Skeletal muscle tissue (tissue), 4 donors: Measurements from ENCODE around the gene GNRH2. TPM values are rescaled to one million over a fixed set of nuclear protein-coding genes. Genes with fewer than 3 reads are reported as not detected.
"Not testable (repeated sequence)": the region's sequence is repeated elsewhere in the genome, so short reads cannot be mapped to it uniquely, and the experiment has no call there.

ENCODE experiments used
- H3K27ac ChIP-seq: one replicate; pipeline ENCODE4 v1.7.0; 2013; ENCODE audit warnings: mild to moderate bottlenecking, low read depth, low read length, inconsistent platforms
- H3K27me3 ChIP-seq, 3 donors: one replicate each; pipeline ENCODE4 v1.7.0; 2013; ENCODE audit warnings: low read length in 3 of 3; ENCODE audit not compliant: control insufficient read depth in 3 of 3, insufficient read depth in 3 of 3
- H3K36me3 ChIP-seq, 3 donors: one replicate each; pipeline ENCODE4 v1.7.0; 2013; ENCODE audit warnings: low read length in 3 of 3; ENCODE audit not compliant: control insufficient read depth in 3 of 3, insufficient read depth in 3 of 3
- H3K4me1 ChIP-seq, 3 donors: one replicate each; pipeline ENCODE4 v1.7.0; 2013; ENCODE audit warnings: low read length in 3 of 3, mild to moderate bottlenecking in 3 of 3; ENCODE audit not compliant: control insufficient read depth in 3 of 3, insufficient read depth in 3 of 3
- H3K4me3 ChIP-seq, 3 donors: one replicate each; pipeline ENCODE4 v1.7.0; 2013; ENCODE audit warnings: low read length in 3 of 3
- H3K9ac ChIP-seq, 3 donors: one replicate each; pipeline ENCODE4 v1.7.0; 2013; ENCODE audit warnings: low read length in 3 of 3, mild to moderate bottlenecking in 3 of 3, moderate library complexity in 2 of 3, low read depth in 1 of 3
- H3K9me3 ChIP-seq, 3 donors: one replicate each; pipeline ENCODE4 v1.7.0; 2013; ENCODE audit warnings: low read length in 3 of 3; ENCODE audit not compliant: control insufficient read depth in 3 of 3
- total RNA-seq: library from RNA; depleted of rRNA; stranded (reverse); fragments of >200 nt; gene quantifications from one replicate; pipeline ENCODE4 v1.2.3, GENCODE V29; 2014
- donor health status: Osteomylitis.

Gene GNRH2
- total RNA-seq, 1 donor from 2014 or later, result not detected

DNA sequence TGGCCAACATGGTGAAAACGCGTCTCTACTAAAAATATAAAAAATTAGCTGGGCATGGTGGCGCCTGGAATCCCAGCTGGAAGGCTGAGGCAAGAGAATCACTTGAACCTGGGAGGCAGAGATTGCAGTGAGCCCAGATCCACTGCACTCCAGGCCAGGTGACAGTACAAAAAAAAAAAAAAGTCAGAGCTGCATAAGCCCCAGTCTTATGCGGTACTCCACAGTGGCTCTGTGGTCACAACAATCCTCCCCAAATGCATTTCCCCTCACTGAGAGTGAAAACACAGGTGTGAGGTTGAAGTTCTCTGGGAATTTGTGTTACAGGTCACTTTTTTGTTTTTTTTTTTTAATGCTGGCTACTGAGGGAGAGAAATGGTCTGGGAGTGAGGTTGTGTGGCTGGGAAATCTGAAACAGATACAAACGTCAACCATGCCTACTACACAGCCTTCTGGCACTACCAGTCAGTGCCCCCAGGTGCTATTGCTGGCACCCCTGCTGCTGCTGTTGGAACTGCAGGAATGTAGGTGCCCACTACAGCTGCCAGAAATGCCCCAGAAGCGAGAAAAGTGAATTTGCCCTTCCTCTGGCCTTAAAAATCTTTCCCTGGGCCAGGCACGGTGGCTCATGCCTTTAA lies 8.1 kb downstream of the GNRH2 start:
- H3K36me3 ChIP-seq, result peaks cover 23 to 28% (median 27%) of the 10 kb centered on the region in 3 donors
- no peak overlapping the region for H3K27ac ChIP-seq
- H3K9ac ChIP-seq, result no peak overlapping the region
- H3K4me1 ChIP-seq, result peaks cover 6 to 12% (median 10%) of the 10 kb centered on the region in 3 donors
- H3K4me3 ChIP-seq, result no peak overlapping the region
- no peaks in the 10 kb centered on the region for H3K9me3 ChIP-seq
- H3K27me3 ChIP-seq, result no peaks in the 10 kb centered on the region

DNA sequence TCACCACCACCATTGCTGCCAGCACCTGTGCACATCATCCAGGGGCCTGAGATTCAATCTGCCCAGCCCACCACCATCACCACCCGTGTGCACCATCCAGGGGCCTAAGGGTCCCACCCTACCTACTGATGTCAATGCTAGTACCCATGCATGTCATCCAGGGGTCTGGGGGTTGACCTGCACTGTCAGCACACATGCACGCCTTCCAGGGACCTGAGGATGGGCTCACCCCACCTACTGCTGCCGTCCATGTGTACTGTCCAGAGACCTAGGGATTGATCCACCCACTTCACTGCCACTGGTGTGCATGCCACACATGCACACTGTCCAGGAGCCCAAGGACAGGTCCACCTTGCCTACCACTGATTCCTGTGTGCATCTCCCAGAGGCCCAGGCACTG lies 16.1 kb downstream of the GNRH2 start:
- no peak overlapping the region for H3K9ac ChIP-seq
- no peak overlapping the region for H3K4me3 ChIP-seq
- H3K27me3 ChIP-seq, result no peaks in the 10 kb centered on the region
- H3K4me1 ChIP-seq, result no peaks in the 10 kb centered on the region
- no peaks in the 10 kb centered on the region for H3K9me3 ChIP-seq
- H3K36me3 ChIP-seq, result no peaks in the 10 kb centered on the region
- H3K27ac ChIP-seq, result no peak overlapping the region

DNA sequence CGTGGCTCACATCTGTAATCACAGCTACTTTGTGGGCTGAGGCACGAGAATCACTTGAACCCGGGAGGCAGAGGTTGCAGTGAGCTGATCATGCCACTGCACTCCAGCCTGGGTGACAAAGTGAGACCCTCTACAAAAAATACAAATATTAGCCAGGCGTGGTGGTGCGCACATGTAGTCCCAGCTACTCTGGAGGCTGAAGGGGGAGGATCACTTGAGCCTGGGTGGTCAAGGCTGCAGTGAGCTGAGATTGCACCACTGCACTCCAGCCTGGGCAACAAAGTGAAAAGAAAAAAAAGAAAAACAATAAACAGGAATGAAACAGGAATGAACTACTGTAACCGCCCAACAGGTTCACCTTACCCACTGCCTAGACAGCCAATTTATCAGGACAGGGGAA lies 20.7 kb downstream of the GNRH2 start:
- H3K9me3 ChIP-seq, H3K9ac ChIP-seq, H3K4me1 ChIP-seq, H3K27ac ChIP-seq, H3K36me3 ChIP-seq, H3K27me3 ChIP-seq, H3K4me3 ChIP-seq: not testable (repeated sequence)

DNA sequence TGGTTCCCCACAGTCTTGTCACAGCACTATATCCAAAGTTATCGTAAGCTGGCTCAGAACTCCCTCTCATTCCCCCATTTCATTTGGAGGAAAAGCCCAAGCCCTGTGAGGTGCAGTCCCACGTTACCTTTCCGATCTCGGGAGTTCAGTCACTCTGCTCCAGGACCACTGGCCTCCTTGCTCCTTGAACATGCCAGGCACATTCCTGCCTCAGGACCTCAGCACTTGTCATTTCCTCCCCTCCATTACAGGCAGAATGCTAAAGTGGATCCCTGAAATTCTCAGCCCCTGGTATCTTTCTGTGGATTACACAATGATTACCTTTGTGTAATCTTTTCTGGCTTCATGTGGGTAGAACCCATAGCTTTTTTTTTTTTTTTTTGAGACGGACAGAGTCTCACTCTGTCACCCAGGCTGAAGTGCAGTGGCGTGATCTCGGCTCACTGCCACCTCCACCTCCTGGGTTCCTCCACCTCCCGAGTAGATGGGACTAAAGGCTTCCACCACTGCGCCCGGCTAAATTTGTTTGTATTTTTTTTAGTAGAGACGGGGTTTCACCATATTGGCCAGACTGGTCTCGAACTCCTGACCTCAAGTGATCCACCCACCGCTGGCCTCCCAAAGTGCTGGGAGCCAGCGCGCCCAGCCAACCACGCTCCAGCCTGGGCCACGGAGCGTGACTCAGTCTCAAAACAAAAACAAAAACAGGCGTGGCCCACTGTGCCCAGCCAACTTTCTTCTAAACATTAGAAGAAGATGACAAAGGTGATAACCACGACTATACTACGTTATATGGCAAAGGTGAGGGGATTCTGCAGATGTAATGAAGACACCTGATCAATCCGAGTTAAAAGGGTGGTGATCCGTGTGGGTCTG lies 24.0 kb downstream of the GNRH2 start:
- Histone ChIP-seq H3K27me3 (peaks cover 9 to 14% (median 12%) of the 10 kb centered on the region in 3 donors), H3K36me3 (no peaks in the 10 kb centered on the region), H3K9ac (no peak overlapping the region), H3K4me1 (peaks cover 0 to 4% (median 3%) of the 10 kb centered on the region in 3 donors), H3K4me3 (no peak overlapping the region), H3K9me3 (no peaks in the 10 kb centered on the region), H3K27ac (no peak overlapping the region)

DNA sequence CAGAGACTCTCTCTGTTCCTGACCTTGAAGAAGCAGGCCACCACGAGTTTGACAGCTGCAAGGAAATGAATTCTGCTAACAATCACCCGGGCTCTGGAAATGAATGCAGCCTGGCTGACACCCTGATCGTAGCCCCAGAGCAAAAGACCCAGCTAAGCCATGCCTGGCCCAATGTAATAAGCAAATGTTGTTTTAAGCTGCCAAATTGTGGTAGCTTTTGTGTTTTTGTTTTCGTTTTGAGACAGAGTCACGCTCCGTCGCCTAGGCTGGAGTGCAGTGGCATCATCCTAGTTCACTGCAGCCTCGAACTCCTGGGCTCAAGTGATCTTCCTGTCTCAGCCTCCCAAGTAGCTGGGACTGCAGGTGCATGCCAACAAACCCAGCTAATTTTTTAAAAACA lies 24.7 kb downstream of the GNRH2 start:
- Histone ChIP-seq H3K9me3 (no peaks in the 10 kb centered on the region), H3K4me3 (no peak overlapping the region), H3K27me3 (peaks cover 15 to 19% (median 19%) of the 10 kb centered on the region in 3 donors), H3K4me1 (peaks cover 0 to 6% (median 3%) of the 10 kb centered on the region in 3 donors), H3K27ac (no peak overlapping the region), H3K9ac (no peak overlapping the region), H3K36me3 (no peaks in the 10 kb centered on the region)

DNA sequence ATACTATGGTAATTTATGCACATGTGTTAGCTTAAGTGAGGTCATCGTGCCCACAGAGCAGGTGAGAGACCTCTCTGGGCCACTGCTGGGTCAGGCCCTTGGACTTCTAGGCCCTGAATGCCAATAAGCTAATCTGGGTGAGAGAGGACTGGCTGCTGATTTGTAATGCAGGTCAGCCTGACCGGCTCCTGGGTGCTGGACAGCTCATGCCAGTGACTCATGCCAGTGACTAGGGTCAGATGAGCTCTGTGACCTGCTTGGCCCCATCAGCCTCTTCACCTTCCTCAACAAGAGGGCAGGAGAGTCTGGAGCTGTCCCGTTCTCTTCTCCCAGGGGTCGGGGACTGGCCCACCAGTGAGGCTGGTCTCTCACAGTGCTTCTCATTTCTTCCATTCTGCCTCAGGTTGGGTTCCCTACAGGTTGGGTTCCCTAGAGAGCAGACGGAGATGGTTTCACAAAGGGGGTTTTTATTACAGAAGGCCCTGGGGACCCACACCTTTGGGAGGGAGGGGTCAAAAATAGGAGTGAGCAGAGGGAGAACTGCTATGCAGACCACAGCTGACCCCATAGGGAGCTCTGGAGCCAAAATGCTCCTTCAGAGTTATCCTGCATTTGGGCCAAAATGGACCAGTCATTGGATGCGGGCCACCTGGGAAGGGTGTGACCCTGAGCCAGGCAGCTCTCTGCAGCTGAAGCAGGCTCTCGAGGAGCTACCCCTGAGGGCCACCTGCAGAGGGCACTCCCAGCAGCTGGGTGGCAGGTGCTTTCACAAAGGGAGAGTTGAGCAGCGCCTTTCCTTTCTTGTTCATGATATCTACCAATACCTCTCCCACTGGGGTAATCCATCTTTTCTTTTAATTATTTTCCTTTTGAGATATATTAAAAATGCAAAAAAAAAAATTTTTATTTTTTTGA lies 25.8 kb downstream of the GNRH2 start:
- no peaks in the 10 kb centered on the region for H3K9me3 ChIP-seq
- no peak overlapping the region for H3K4me3 ChIP-seq
- peaks cover 0 to 6% (median 3%) of the 10 kb centered on the region in 3 donors for H3K4me1 ChIP-seq
- no peaks in the 10 kb centered on the region for H3K36me3 ChIP-seq
- H3K27ac ChIP-seq, result no peak overlapping the region
- peaks cover 15 to 22% (median 21%) of the 10 kb centered on the region in 3 donors for H3K27me3 ChIP-seq
- no peak overlapping the region for H3K9ac ChIP-seq

DNA sequence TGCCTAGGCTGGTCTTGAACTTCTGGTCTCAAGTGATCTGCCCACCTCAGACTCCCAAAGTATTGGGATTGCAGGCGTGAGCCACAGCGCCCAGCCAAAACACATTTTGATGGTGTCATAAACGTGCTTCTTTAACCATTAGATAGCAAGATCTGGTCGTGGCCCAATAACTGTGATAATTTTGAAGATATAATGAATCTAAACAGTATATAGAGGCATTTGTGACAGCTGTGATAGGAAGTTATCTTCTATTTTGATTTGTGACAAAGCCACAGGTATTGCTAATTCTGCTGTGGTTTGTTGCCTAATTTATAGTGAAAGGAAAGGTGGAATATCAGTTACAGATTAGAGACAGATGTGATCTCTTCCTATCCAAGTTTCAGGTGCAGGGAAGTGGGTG lies 27.3 kb downstream of the GNRH2 start:
- Histone ChIP-seq H3K9me3 (no peaks in the 10 kb centered on the region), H3K27me3 (peaks cover 15 to 22% (median 21%) of the 10 kb centered on the region in 3 donors), H3K27ac (no peak overlapping the region), H3K36me3 (no peaks in the 10 kb centered on the region), H3K9ac (no peak overlapping the region), H3K4me1 (peaks cover 0 to 6% (median 3%) of the 10 kb centered on the region in 3 donors), H3K4me3 (no peak overlapping the region)

DNA sequence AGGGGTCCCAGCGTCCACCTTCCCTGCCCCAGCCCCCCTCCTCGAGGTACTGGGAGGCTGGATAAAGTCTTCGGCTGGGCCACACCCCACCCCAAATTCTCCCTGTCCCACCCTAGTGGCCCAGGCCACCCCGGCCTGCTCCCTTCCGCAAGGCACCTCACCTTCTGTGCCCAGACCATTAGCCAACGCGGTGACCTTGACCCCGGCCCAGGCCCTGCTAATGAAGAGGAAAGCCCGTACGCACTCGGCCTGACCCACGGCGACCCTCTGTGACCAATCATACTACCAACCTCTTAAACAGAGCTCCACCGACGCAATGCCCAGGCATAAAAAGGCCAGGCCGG lies 27.8 kb downstream of the GNRH2 start:
- Histone ChIP-seq H3K36me3 (no peaks in the 10 kb centered on the region), H3K4me3 (peak overlapping the region; percentile 32 to 41 (median 38)), H3K4me1 (peaks cover 0 to 6% (median 3%) of the 10 kb centered on the region in 3 donors), H3K9me3 (no peaks in the 10 kb centered on the region), H3K27me3 (peaks cover 15 to 22% (median 21%) of the 10 kb centered on the region in 3 donors), H3K9ac (peak overlapping the region in 1 of 3 donors; percentile 25), H3K27ac (no peak overlapping the region)

DNA sequence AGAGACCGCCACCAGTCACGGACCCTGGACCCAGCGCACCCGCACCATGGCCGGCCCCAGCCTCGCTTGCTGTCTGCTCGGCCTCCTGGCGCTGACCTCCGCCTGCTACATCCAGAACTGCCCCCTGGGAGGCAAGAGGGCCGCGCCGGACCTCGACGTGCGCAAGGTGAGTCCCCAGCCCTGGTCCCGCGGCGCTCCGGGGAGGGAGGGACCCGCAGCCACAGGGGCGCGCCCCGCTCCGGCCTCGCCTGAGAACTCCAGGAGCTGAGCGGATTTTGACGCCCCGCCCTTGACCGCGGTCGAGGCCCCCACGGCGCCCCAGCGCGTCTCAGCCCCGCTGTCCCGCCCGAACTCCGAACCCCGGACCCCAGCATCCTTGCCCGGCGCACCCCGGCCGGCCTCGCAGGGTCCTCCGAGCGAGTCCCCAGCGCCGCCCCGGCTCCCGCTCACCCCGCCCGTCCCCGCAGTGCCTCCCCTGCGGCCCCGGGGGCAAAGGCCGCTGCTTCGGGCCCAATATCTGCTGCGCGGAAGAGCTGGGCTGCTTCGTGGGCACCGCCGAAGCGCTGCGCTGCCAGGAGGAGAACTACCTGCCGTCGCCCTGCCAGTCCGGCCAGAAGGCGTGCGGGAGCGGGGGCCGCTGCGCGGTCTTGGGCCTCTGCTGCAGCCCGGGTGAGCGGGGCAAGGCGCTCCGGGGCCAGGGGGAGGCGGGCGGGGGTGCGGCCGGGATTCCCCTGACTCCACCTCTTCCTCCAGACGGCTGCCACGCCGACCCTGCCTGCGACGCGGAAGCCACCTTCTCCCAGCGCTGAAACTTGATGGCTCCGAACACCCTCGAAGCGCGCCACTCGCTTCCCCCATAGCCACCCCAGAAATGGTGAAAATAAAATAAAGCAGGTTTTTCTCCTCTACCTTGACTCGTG lies 28.4 kb downstream of the GNRH2 start, which contains the start of gene OXT:
Gene OXT, plus strand, starts transcription at position 11 of the 920 bp plus-strand sequence. Its CDS starts 36 bp downstream, at position 47.
- H3K36me3 ChIP-seq, result no peaks in the 10 kb centered on the region
- peaks cover 0 to 6% (median 3%) of the 10 kb centered on the region in 3 donors for H3K4me1 ChIP-seq
- no peak within 1 kb of the TSS for H3K27ac ChIP-seq
- peak within 1 kb of the TSS in 1 of 3 donors; percentile 25 for H3K9ac ChIP-seq
- peak within 1 kb of the TSS; percentile 32 to 49 (median 38) for H3K4me3 ChIP-seq
- H3K9me3 ChIP-seq, result no peaks in the 10 kb centered on the region
- H3K27me3 ChIP-seq, result peaks cover 15 to 22% (median 21%) of the 10 kb centered on the region in 3 donors
